TTC549 (cell line): ENCODE data around the gene FKBP7.
"Not testable (repeated sequence)": the region's sequence is repeated elsewhere in the genome, so short reads cannot be mapped to it uniquely, and the experiment has no call there.

Experiments
- FAIRE-seq: peaks from 2 replicates; lab custom pipeline; 2012; peaks lifted over from hg19 to GRCh38; lab: Jason Lieb, UNC

The FKBP7 gene

DNA sequence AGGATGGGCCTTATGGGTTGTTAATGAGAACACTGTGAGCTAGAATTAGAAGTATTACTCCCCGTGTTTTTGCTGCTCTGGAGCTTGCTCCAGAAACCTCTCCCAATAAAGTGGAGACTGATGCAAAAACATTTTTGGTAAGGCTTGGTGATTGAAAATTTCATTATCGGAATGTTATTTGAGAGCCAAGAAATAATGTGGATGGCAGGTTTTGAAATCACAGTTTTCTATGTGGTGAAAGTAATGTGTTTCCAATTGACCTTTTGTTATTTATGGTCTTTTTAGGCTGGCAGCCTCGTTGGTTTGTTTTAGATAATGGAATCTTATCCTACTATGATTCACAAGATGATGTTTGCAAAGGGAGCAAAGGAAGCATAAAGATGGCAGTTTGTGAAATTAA is 7.0 kb upstream of the FKBP7 start:
- no peak for FAIRE-seq

DNA sequence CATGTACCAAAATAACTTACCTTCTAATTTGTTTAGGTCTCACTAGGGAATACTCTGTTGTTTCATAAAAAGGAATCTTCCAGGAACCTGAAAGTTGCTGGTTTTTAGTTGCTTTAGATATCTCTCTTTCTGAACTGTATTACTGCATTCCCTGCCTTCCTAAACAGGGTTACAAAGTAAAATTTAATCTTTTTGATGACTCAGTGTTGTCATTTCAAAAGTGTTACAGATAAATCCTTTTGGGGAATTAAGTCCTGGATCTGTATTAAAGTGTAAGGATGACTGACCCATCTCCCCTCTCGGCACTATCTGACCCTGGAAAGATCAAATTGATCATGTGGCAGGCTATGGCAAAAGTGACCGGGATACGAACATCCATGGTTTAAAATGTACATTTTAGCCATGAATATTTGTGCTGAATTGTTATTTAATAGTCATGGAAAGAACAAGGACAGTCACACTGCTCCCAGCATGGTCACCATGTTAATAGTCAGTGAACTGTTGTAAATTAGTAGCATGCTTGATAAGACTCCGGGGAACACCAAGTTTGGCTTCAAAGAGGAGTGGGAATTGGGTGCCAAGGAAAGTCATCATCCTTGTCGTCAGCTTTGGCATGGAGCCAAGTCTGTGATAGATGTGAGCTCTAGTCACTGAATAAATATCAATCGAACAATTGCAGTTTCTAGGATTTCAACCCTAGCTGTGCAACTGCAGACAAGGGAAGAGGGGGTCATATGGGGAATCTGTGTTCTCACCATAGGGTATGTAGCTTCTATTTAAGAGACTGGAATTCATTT is 6.0 kb upstream of the FKBP7 start:
- FAIRE-seq = no peak

DNA sequence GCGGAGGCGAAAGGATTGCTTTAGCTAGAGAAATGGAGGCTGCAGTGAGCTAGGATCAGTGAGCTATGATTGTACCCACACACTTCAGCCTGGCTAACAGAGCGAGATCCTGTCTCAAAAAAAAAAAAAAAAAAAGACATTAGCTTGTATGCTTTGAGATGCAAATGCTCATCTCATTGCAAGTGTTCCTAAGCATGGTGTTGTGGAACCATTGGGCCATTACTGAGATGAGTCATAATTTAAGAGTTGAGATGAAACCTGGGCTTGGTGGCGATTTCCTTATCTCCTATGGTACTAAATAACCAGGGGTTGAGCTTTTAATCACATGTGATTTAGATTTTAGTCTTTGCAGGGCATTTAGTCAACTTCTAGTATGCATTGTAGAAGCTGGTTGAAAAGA is 4.0 kb upstream of the FKBP7 start:
- FAIRE-seq = no peak

DNA sequence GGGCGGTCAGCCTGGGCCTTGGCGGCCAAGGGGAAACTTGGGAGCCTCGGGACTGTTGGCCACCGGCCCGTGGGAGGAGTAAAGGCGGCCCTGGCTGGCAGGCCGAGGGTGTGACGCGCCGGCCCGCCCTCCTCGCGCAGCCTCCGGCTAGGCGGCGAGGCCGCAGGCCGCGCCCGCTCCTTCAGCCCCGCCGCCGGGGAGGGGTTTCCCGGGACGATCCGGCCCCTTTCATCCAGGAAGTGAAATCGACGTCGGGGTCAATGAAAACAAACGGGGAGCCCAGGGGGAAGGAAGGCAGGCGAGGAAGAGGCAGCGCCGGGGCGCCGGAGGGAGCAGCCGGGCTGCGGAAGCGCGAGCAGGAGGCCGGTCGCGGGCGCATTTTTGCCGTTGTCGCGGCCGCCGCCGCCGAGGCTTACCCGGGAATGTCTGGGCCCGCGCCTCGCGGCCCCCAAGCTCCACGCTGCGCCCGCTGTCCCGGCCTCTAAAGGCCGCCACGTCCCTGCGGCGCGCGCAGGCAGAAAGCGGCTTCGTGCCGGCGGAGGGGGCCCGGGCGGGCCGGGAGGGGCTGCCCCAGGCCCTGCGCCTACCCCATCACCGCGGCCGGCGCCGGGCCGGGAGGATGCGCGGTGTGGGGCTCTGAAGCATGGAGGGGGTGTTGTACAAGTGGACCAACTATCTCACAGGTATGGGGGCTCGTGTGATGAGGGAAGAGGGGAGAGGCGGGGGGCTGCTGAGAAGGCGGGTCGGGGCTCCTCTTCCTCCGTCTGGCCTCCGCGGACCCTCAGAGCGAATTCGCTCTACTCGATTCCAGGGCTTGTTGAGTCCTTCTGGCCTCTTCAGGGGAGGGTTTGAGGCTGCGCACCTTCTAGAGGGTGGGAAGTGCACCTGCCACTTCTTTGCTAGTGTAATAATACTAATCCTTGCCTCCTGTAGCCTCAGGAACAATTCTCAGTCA is 2.1 kb upstream of the FKBP7 start, which contains the start of gene PLEKHA3:
Gene PLEKHA3, plus strand, starts transcription at position 231 of the 955 bp plus-strand sequence. Its CDS starts 413 bp downstream, at position 644.
- FAIRE-seq = no peak

DNA sequence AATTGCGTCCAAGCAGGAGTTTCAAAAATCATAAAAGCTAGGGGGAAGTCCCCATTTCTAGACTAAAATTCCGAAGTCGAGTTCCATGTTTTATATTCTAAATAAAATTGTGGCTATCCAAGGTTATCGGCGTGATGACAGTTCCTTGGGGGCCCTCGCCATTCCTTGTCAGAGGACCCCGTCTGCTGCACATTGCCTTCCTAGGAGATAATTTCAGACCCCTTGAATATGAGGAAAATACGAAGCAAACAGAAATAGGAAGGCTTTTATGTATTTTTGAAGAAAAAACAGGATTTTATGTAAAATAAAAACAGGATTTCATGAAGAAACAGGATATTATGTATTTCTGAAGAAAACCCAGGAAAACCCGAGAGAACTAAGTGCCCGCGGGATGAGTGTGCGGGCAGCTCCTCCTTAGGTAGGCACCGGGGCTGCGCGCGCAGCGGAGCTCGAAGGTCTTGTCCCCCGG is 1.4 kb upstream of the FKBP7 start:
- FAIRE-seq = no peak

DNA sequence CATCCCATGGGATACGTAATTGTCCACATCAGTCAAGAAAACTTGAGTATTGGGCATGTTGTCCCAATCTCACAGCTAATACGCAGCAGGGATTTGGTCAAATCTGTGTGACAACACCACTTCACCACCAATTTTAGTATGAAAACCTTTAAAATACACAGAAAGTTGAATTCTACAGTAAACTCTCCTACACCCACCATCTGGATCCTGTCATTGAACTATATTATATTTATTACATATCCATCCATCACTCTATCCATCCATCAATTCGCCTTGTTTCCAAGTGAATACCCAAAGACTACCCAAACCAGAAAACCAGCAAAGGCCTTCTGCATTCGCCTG is 846 bp upstream of the FKBP7 start:
- no peak for FAIRE-seq

DNA sequence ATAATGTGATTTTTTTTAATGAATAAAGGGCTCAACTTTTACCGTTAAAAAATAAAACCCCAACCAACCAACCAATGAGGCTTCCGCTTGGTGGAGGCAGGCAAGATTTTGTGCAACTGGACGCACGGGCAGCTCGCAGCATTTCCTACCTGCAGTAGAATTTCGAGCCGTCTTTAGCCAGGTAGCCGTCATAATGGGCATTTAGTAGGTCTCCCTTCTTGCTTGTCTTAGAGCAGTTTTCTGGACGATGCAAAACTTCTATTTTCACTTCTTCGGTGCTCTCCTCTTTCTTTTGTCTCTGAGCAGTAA is 316 bp downstream of the FKBP7 start:
- no peak for FAIRE-seq

DNA sequence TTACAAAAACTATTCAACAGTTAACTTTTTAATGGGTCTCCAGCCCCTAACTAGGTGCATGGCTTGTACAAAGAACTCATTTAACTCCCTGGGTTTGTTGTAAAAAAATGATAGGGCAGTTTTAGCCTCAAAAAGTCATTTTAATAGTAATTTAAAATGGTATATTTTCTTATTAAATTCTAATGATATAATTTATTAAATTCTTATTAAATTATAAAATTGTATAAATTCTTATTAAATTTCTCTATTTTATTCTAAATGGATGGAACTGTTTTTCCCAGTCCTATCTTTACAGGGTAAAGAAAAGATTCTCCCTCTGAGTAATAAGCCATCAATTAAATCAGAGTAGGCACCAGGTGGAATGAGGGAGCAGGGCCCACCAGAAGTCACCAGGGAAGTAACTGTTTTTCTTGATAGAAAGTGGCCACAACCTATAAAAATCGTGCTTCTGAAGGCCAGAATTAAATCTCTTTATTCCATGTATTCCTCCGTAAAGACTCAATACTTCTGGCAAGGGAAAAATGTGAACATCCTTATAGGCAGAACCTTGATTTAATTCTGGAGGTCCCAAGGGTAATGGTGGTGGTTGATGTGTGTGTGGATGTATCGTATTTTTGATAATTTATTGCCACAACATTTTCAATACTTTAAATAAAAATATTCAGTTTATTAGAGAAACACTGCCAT is 814 bp downstream of the FKBP7 start:
- no peak for FAIRE-seq

DNA sequence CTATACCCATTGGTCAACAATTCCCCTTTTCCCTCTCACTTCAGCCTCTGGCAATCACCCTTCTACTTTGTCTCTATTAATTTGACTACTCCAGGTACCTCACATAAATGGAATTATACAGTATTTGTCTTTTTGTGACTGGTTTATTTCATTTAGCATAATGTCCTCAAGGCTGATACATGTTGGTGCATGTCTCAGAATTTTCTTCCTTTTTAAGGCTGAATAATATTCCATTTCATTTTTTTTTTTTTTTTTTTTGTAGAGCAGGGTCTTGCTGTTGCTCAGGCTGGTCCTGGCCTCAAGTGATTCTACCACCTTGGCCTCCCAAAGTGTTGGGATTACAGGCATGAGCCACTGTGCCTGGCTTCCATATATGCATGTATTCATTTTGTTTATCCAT is 1.9 kb downstream of the FKBP7 start:
- no peak for FAIRE-seq

DNA sequence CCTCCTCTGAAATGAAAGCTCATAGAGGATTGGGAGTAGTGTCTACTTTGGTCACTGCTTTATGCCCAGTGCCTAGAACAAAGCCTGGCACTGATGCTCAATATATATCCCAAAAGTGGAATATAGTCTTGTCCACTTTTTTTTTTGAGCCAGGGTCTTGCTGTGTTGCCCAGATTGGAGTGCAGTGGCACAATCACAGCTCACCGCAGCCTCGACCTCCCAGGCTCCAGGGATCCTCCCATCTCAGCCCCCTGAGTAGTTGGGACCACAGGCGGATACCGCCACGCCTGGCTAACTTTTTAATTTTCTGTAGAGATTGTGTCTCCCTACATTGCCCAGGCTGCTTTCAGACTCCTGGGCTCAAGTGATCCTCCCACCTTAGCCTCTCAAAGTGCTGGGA is 3.8 kb downstream of the FKBP7 start:
- no peak for FAIRE-seq

DNA sequence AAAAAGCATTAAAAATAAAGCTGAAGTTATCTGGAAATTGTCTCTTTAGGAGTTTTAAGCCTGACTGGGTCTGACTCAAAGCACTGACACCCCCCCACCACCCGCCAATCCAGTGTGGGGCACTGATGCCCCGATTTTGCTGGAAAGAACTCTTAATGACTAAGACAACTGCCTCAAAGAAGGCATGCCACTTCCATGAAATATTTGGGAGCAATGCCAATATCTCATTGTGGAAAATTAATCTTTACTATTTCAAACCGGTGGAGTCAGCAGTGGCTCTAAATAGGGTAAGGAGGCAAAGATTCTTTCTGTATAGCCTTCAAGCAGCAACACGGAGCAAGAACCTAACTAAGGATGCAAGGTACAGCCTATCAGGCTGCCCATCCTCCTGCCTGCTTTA is 4.5 kb downstream of the FKBP7 start:
- FAIRE-seq = no peak

DNA sequence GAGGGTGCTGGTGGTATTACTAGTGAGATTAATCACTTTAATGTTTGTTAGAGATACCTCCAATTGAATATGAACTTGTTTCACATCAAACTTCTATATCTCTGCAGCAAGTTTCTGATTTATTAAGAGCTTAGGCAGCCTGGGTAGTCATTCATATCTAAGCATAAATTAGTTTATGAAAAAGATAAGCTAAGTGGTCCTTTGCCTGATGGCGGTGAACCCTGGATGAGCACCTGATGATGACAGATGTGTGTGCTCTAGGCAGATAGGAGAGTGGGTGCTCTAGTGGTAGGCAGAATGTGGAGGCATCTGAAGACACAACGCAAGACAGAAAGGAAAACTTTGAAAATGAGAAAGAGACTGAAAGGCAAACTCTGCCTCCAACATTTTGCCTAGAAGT is 5.0 kb downstream of the FKBP7 start:
- no peak for FAIRE-seq

DNA sequence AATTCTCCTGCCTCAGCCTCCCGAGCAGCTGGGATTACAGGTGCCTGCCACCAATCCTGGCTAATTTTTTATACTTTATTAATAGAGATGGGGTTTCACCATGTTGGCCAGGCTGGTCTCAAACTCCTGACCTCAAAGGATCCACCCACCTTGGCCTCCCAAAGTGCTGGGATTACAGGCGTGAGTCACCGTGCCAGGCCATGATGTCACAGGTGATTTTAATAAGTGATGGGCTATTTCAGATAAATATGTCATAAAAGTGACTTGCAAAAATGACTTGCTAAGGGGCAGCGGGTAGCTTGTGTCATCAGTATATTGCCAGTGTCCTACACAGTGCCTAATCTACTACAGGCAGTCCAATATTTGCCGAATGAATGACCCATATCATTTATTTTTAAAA is 7.1 kb downstream of the FKBP7 start:
- FAIRE-seq = not testable (repeated sequence)

DNA sequence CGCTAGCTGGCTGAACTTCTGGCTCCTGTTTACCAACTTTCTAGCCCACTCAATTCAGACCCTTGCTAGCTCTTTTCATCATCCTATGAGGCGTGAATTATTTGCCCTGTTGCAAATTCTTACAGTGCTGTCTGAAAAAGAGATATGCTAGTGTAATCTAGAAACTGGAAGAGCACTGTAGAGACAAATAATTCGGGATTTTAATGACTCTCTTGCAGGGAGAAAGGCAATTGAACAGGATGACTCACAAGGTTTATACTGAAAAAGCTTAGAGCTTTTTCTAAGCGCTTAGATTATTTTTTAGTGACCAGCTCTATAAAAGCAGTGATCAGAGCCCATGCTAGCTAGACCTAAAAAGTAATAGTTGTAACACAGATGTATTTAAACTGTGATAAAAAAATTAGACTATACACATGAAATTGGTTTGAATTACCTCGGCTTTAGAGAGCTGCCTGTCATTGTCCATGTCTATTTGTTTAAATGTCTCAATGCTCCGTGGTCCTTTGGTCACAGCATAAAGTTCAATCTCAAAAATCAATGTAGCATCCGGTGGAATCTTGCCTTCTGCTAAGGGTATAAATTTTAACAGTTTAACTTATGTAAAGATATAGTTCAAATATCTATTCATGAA is 9.1 kb downstream of the FKBP7 start:
- FAIRE-seq = no peak

DNA sequence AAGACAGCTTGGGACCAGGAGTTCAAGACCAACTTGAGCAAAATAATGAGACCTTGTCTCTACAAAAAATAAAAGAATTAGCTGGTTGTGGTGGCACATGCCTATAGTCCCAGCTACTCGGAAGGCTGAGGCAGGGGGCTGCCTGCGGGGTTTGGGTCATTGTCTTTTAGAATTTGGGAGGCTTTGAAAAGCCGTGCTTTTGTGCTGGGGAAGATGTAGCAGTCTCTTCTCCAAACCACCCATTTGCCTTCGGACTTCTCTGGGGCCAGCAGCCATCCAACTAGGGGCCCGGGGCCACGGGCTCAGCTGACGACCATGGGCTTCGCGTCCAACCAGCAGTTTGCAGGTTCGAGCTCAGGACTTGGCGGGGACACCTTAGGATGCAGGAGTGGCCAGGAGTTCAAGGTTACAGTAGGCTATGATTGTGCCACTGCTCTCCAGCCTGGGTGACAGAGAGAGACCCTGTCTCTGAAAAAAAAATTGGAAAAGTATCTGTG is 21.0 kb downstream of the FKBP7 start:
- FAIRE-seq = no peak

DNA sequence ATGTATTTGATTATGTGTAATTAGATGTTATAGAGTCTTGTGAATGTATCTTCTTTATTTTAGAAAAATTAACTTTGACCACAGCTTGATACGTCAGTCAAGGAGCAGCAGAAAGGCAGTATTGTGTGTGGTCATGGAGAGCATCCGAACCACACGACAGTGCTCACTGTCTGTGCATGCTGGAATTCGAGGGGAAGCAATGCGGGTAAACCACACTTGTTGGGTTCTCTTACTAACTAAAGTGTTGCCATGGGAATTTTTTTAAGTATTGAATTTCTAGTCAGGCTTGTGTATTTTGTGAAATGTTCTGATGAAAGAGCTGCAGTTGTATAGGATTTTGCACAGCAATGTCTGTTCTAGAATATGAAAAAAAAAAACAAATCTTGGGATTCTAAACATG is 22.5 kb downstream of the FKBP7 start:
- FAIRE-seq = no peak

DNA sequence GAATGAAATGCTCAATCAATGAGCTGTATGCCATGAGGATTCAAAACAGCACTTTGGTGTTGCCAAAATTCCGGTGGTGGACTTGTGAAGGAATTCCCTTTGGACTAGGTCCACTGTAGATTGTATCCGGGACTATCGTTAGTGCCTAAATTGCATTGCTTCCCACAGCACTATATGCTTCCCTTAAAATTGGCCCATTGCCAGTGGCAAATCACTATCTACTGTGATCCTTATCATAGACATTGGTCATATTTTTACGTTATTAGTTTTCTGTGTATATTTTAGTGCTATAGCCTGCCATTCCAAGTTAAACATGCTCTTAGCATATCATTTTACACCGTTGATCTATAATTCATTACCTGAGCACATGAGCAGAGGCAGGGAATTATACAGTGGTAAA is 25.5 kb downstream of the FKBP7 start:
- FAIRE-seq = no peak

DNA sequence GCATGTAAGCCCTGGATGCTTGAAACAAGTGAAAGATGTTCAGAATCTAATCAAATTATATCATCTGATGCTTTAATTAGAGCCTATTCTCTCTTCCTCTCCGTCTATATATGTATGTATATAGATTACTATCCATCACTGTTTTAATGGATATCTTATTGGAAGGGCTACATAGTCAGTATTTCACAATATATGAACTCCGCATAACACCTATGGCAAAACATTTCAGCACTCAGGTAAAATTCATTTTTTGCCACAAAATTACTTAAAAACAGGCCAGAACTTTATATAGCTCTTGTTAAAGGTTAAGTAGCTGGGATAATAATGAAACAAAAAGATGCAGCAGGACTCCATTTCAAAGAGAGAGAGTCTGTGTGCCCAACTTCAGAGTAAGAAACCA is 26.1 kb downstream of the FKBP7 start:
- no peak for FAIRE-seq

DNA sequence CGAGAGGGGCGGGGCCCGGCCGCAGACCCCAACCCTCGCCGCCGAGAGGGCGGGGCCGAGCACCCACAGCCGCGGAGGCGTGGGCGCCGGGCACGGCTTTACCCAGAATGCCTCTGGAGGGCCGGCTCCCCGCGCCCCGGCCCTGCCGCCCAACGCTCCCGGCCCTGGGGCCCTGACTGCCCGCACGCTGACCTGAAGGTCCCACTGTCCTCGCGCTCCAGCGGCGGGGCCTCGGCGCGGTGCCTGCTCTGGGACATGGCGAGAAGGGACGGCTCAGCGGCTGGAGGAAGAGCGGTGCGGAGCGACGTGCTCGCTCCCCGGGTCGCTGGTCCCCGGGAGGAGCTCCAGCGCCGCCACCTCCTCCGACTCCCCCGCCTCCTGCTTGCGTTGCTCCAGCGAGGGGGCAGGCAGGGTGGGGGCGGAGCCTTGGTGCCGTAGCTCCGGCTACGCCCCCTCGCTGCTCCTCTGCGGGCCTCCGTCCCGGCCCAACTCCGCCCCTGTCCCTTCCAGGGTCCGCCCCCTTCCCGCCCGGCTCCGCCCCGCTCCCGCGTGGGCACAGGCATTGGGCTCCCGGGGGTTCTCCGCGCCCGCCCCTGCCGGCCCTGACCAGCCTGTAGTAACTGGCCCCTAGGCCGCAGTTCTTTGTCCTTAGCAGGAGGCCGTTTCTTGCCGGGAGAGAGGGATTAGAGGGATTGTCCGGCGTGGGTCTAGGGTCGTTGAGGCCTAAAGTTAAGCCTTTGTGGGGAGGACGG is 27.4 kb downstream of the FKBP7 start, which contains the start of the genes PJVK and PRKRA:
Gene PJVK, plus strand, starts transcription at position 605 of the 752 bp plus-strand sequence. CDS start 2,032 bp downstream, outside the sequence.
Gene PRKRA, minus strand, starts transcription at position 402 of the 752 bp plus-strand sequence. Its CDS starts 145 bp downstream, at position 257.
- FAIRE-seq = peak; percentile 90

DNA sequence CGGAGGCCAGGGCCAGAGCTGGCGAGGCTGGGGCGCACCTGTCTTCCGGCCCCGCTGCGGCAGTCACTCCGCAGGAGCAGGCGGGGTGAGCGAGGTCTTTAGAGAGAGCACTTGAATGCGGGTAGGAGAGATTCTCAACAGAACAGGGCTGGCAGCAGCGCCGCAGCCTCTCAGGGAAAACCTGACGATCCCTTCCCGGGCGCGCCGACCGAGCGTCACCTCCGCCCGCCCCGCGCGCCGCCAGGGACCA is 28.0 kb downstream of the FKBP7 start:
- FAIRE-seq = no peak

DNA sequence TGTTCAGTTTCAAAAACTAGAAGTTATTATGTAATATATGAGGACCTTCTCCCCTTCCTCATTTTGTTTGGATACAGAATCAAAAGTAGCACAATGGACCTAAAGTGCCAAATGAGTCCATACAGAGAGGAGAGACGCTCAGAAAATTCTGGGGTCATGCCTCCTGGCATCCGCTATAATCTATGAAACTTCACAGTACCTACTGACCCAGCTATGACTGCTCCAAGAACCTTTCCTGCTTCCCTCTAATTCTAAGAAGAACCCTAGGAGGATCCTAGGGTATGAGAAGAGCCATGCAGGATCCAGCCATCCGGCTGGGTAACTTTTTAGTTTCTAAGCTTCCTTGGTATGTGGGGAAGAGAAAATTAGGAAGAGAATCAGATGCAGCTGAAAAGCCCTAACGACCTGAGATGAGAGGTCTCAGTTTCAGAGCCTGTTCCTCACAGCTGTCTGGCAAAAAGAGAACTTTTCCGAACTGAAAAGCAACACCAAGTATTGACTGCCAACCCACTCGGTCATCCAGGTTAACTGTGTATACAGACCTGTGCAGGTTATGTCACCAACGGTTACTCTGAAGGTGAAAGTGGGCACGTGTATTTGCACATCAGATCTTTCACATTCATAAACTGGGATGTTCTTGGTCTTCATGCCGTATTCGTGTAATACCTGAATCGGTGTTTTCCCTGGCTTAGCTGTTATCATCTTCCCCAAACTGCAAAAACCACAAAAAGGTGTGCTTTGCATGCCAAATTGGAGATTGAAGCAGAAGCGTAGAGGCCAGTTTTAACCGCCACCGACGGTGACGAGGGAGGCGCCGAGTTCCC is 28.5 kb downstream of the FKBP7 start:
- FAIRE-seq = no peak
